ENCODE data around the gene SMIM27. TPM values are rescaled to one million over a fixed set of nuclear protein-coding genes. Genes with fewer than 3 reads are reported as not detected.

The SMIM27 gene
- total and polyA plus RNA-seq, 4 donors = 5.3 to 13.5 (median 9.9) TPM

DNA sequence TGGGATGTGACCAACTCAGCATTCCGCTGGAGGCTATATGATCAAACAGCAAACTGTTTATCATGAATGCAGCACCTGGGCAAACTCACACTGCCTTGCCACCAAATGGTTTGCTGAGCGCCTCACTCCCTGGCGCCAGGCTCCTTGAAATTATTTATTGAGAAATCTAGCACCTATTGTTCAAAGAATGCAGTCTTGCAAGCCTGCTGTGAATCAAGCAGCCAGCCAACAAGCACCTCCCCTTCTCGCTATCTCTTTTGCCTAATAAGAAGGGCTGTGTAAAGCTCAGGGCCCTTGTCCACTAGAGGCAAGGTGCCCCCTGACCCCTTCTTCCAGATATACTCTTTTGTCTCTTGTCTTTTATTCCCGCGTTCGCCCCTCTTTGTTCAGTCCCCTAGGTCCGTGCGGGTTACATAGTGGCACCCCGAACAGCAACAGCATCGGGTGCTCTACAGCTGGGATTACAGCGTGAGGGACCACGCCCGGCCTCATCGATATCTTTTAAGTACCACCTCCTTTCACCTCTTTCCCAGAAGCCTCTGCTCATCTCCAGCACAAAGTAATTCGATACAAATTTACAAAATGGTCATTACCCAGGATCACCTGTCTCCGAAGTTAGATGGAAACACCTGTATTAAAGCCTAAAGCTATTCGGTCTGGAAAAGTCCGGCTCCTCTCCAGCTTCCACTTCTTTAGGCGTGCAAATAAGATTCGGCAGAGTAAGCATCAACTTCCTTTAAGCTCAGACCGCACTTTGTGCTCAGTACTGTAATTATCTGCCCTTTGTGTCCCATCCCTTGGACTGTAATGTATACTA lies 27.0 kb upstream of the SMIM27 start:
- Histone ChIP-seq H3K4me1 (ENCODE audit: control insufficient read depth in 5 of 5, insufficient read depth in 5 of 5, low read length in 5 of 5) (peaks cover 0 to 20% (median 6%) of the 10 kb centered on the region in 5 donors), H3K36me3 (ENCODE audit: control insufficient read depth in 4 of 4, insufficient read depth in 4 of 4, low read length in 4 of 4) (peaks cover 0 to 1% (median 0%) of the 10 kb centered on the region in 4 donors), H3K9me3 (ENCODE audit: control insufficient read depth in 4 of 4, insufficient read depth in 3 of 4, low read length in 3 of 4) (no peaks in the 10 kb centered on the region), H3K9ac (ENCODE audit: insufficient read depth in 1 of 2, low read length in 2 of 2) (peak overlapping the region in 1 of 2 donors; percentile 96), H3K4me3 (peak overlapping the region; percentile 69), H3K27ac (ENCODE audit: low read depth in 1 of 2, low read length in 1 of 2) (peak overlapping the region; percentile 46 to 90), H3K27me3 (ENCODE audit: control insufficient read depth in 3 of 3, insufficient read depth in 3 of 3, low read length in 2 of 3) (no peaks in the 10 kb centered on the region)
- 18 to 36% methylated on average over 22 of the region's 22 CpGs for WGBS, 2 donors
- peak; percentile 16 for ATAC-seq (ENCODE audit: insufficient read depth, low FRiP score)
- TF ChIP-seq, protein P1, sequence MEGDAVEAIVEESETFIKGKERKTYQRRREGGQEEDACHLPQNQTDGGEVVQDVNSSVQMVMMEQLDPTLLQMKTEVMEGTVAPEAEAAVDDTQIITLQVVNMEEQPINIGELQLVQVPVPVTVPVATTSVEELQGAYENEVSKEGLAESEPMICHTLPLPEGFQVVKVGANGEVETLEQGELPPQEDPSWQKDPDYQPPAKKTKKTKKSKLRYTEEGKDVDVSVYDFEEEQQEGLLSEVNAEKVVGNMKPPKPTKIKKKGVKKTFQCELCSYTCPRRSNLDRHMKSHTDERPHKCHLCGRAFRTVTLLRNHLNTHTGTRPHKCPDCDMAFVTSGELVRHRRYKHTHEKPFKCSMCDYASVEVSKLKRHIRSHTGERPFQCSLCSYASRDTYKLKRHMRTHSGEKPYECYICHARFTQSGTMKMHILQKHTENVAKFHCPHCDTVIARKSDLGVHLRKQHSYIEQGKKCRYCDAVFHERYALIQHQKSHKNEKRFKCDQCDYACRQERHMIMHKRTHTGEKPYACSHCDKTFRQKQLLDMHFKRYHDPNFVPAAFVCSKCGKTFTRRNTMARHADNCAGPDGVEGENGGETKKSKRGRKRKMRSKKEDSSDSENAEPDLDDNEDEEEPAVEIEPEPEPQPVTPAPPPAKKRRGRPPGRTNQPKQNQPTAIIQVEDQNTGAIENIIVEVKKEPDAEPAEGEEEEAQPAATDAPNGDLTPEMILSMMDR (IDR thresholded peaks at IDR 0.05; ENCODE audit: control extremely low read depth, extremely low read depth) = no peak
- DNase-seq = peak; percentile 42 to 62 (median 50)

DNA sequence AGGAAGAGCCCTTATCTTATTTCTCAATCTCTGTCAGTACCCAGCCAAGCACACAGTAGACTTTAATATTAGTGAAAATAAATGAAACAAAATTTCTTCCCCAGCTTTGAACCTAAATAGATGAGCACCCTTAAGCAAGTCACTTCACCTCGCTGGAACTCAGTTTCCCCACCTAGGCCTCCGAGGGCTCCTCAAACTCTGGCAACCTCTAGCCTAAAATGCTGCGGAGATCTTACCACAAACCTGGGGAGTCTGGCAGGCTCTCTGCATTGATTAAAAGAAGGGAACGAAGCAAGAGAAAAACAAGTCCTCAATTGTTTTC lies 26.5 kb upstream of the SMIM27 start:
- 0% methylated on average over 4 of the region's 4 CpGs for WGBS, 2 donors
- H3K9me3 ChIP-seq (ENCODE audit: control insufficient read depth in 4 of 4, insufficient read depth in 3 of 4, low read length in 3 of 4) = no peaks in the 10 kb centered on the region
- peaks cover 0 to 19% (median 6%) of the 10 kb centered on the region in 5 donors for H3K4me1 ChIP-seq (ENCODE audit: control insufficient read depth in 5 of 5, insufficient read depth in 5 of 5, low read length in 5 of 5)
- TF ChIP-seq, protein P1 (IDR thresholded peaks at IDR 0.05; ENCODE audit: control extremely low read depth, extremely low read depth) = no peak
- H3K27ac ChIP-seq (ENCODE audit: low read depth in 1 of 2, low read length in 1 of 2) = peak overlapping the region; percentile 9 to 90
- ATAC-seq (ENCODE audit: insufficient read depth, low FRiP score) (no peak), DNase-seq (no peak)
- H3K4me3 ChIP-seq = peak overlapping the region; percentile 69
- H3K36me3 ChIP-seq (ENCODE audit: control insufficient read depth in 4 of 4, insufficient read depth in 4 of 4, low read length in 4 of 4) = peaks cover 0 to 1% (median 0%) of the 10 kb centered on the region in 4 donors
- H3K9ac ChIP-seq (ENCODE audit: insufficient read depth in 1 of 2, low read length in 2 of 2) = peak overlapping the region; percentile 52 to 96
- H3K27me3 ChIP-seq (ENCODE audit: control insufficient read depth in 3 of 3, insufficient read depth in 3 of 3, low read length in 2 of 3) = no peaks in the 10 kb centered on the region

- 0 to 1% methylated on average over 37 of the region's 37 CpGs for WGBS, 2 donors
- no peaks in the 10 kb centered on the region for H3K9me3 ChIP-seq (ENCODE audit: control insufficient read depth in 4 of 4, insufficient read depth in 3 of 4, low read length in 3 of 4)
- peak within 1 kb of the TSS; percentile 52 to 96 for H3K9ac ChIP-seq (ENCODE audit: insufficient read depth in 1 of 2, low read length in 2 of 2)
- no peaks in the 10 kb centered on the region for H3K27me3 ChIP-seq (ENCODE audit: control insufficient read depth in 3 of 3, insufficient read depth in 3 of 3, low read length in 2 of 3)
- peak within 1 kb of the TSS; percentile 69 for H3K4me3 ChIP-seq
- H3K4me1 ChIP-seq (ENCODE audit: control insufficient read depth in 5 of 5, insufficient read depth in 5 of 5, low read length in 5 of 5) = peaks cover 0 to 19% (median 4%) of the 10 kb centered on the region in 5 donors
- TF ChIP-seq, protein P1 (IDR thresholded peaks at IDR 0.05; ENCODE audit: control extremely low read depth, extremely low read depth) = peak; percentile 31
- H3K27ac ChIP-seq (ENCODE audit: low read depth in 1 of 2, low read length in 1 of 2) = peak within 1 kb of the TSS; percentile 46 to 92
- peak; percentile 92 for ATAC-seq (ENCODE audit: insufficient read depth, low FRiP score)
- H3K36me3 ChIP-seq (ENCODE audit: control insufficient read depth in 4 of 4, insufficient read depth in 4 of 4, low read length in 4 of 4) = peaks cover 0 to 1% (median 0%) of the 10 kb centered on the region in 4 donors
- DNase-seq = peak; percentile 95 to 97 (median 96)
These were observed 26.0 kb upstream of the SMIM27 start, which contains the start of gene RIGI for GRCh38 chr9:32526041-32526706. Gene RIGI (minus strand): TSS chr9:32526196. CDS start chr9:32526166, 30 bp downstream.

Data from lung (tissue), 12 donors.